Ectodermal cell (in vitro differentiated cells): ENCODE data around the gene CGREF1.
A peak's percentile ranks its signal among the peaks of the same experiment; 100 is the strongest.

Experiments
- H3K27ac ChIP-seq: 2 replicates; pipeline ENCODE4 v1.7.0; 2013; ENCODE audit warnings: mild to moderate bottlenecking, low read depth, low read length; ENCODE audit not compliant: insufficient read depth, poor library complexity, severe bottlenecking
- H3K27me3 ChIP-seq: 2 replicates; pipeline ENCODE4 v1.7.0; 2013; ENCODE audit warnings: mild to moderate bottlenecking, low read length; ENCODE audit not compliant: insufficient read depth, control insufficient read depth, poor library complexity, severe bottlenecking
- H3K36me3 ChIP-seq: one replicate; pipeline ENCODE4 v1.7.0; 2013; ENCODE audit warnings: low read length; ENCODE audit not compliant: control insufficient read depth, insufficient read depth
- H3K4me1 ChIP-seq: one replicate; pipeline ENCODE4 v1.7.0; 2013; ENCODE audit warnings: low read length; ENCODE audit not compliant: control insufficient read depth, insufficient read depth
- H3K4me3 ChIP-seq: 2 replicates; pipeline ENCODE4 v1.7.0; 2013; ENCODE audit warnings: low read depth, low read length, control low read depth; ENCODE audit not compliant: insufficient read depth
- H3K9me3 ChIP-seq: 2 replicates; pipeline ENCODE4 v1.7.0; 2013; ENCODE audit warnings: mild to moderate bottlenecking, low read length, moderate library complexity; ENCODE audit not compliant: control insufficient read depth
- WGBS, 2 experiments: methylation state at CpG; one replicate each; pipeline ENCODE4 v1.1.7; 2013; ENCODE audit warnings: missing lambda C conversion rate in 2 of 2; 5-methylcytosine and 5-hydroxymethylcytosine counted together

The CGREF1 gene

GRCh38 chr2:27060323-27060722 is 58.6 kb downstream of the CGREF1 start:
- no peak overlapping the region for H3K27ac ChIP-seq
- no peaks in the 10 kb centered on the region for H3K4me1 ChIP-seq
- H3K9me3 ChIP-seq = no peaks in the 10 kb centered on the region
- no peaks in the 10 kb centered on the region for H3K27me3 ChIP-seq
- H3K4me3 ChIP-seq = no peak overlapping the region
- peaks cover 17% of the 10 kb centered on the region for H3K36me3 ChIP-seq
- 93 to 97% methylated on average over 3 of the region's 3 CpGs for WGBS, 2 experiments

DNA sequence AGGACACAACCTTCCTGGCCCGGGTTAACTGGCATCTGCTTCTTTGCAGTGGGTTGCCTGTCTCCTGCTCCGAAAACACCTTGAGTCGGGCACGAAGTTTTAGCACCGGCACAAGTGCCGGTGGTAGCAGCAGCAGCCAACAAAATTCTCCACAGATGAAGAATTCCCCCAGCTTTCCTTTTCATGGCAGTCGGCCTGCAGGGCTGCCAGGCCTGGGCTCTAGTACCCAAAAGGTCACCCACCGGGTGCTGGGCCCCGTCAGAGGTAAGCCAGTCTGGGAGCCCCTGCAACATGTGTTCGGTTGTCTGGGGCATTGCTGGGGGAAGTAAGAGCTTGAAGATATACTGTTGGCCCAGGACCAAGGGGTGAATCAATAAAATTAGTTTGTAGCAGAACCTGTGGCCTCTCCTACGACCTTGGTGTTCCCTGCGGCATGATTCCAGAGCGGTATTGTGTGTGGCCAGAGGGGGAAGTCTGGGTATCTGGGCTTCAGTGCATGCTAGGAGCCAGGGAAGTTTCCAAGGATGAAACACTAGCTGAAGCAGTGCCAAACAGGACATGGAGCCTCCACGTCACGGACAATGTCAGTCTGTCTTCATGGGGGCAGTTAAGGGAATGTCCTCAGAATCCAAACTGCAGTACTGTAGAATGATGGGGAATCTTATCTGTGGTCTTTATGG is 59.6 kb downstream of the CGREF1 start:
- H3K36me3 ChIP-seq = peaks cover 25% of the 10 kb centered on the region
- H3K27me3 ChIP-seq = no peaks in the 10 kb centered on the region
- H3K9me3 ChIP-seq = no peaks in the 10 kb centered on the region
- H3K27ac ChIP-seq = no peak overlapping the region
- no peaks in the 10 kb centered on the region for H3K4me1 ChIP-seq
- WGBS, 2 experiments = 95 to 97% methylated on average over 15 of the region's 15 CpGs
- H3K4me3 ChIP-seq = no peak overlapping the region

DNA sequence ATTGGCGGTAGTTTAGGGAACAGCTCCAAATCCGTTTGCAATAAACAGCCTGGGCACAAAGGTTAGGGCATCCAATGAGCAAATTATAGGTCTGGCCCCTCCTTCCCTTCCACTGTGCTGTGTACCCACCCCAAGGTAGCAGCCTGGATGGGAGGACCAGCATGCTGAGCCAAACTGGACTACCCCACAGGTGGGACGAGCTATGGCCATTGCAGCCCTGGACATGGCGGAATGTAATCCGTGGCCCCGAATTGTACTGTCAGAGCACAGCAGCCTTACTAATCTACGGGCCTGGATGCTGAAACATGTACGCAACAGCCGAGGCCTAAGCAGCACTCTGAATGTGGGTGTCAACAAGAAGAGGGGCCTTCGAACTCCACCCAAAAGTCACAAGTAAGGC is 60.7 kb downstream of the CGREF1 start:
- Histone ChIP-seq H3K4me3 (no peak overlapping the region), H3K27ac (no peak overlapping the region), H3K27me3 (no peaks in the 10 kb centered on the region), H3K36me3 (peaks cover 34% of the 10 kb centered on the region), H3K4me1 (no peaks in the 10 kb centered on the region), H3K9me3 (no peaks in the 10 kb centered on the region)
- 96% methylated on average over 10 of the region's 10 CpGs for WGBS, 2 experiments

DNA sequence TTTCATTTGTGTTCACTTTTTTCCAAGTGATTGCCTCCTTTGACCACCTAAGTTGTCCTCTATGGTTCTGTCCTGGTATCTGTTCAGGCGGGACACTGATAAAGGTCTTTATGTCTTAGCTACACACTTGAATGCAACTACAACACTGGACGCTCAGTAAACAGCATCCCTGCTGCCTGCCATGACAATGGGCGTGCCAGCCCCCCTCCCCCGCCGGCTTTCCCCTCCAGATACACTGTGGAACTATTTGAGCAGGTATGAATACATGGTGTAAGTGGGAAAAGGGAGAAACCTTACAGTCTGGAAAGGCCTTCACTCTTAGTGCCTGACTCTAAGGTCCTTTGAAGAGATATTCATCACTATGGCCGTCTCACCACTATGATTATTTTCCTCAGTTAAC is 61.7 kb downstream of the CGREF1 start:
- H3K36me3 ChIP-seq = peaks cover 36% of the 10 kb centered on the region
- no peak overlapping the region for H3K27ac ChIP-seq
- H3K9me3 ChIP-seq = no peaks in the 10 kb centered on the region
- H3K4me1 ChIP-seq = no peaks in the 10 kb centered on the region
- 94 to 95% methylated on average over 6 of the region's 6 CpGs for WGBS, 2 experiments
- H3K4me3 ChIP-seq = no peak overlapping the region
- no peaks in the 10 kb centered on the region for H3K27me3 ChIP-seq

- WGBS, 2 experiments = 94 to 99% methylated on average over 11 of the region's 11 CpGs
- no peaks in the 10 kb centered on the region for H3K9me3 ChIP-seq
- no peaks in the 10 kb centered on the region for H3K27me3 ChIP-seq
- H3K4me3 ChIP-seq = no peak overlapping the region
- H3K27ac ChIP-seq = no peak overlapping the region
- H3K4me1 ChIP-seq = no peaks in the 10 kb centered on the region
- peaks cover 36% of the 10 kb centered on the region for H3K36me3 ChIP-seq
Measured at GRCh38 chr2:27054721-27055120, 64.2 kb downstream of the CGREF1 start.

DNA sequence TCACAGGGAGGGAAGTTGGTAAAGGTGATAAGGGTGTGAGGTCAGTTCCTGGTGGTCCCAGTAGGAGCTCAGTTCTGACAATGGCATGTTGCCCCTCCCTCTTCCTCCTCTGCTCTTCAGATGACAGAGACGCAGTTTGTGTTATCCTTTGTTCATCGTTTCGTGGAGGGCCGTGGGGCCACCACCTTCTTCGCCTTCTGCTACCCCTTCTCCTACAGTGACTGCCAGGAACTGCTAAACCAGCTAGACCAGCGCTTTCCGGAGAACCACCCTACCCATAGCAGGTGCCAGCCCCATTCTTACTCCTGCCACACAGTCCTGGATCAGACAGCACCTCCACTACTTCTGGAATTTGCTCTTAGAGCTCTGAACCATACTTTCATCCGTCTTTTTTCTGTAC is 65.2 kb downstream of the CGREF1 start:
- Histone ChIP-seq H3K36me3 (peaks cover 36% of the 10 kb centered on the region), H3K4me1 (no peaks in the 10 kb centered on the region), H3K27me3 (no peaks in the 10 kb centered on the region), H3K4me3 (no peak overlapping the region), H3K9me3 (no peaks in the 10 kb centered on the region), H3K27ac (no peak overlapping the region)
- WGBS, 2 experiments = 89 to 91% methylated on average over 8 of the region's 8 CpGs

GRCh38 chr2:27053321-27053720 is 65.6 kb downstream of the CGREF1 start:
- Histone ChIP-seq H3K9me3 (no peaks in the 10 kb centered on the region), H3K4me1 (no peaks in the 10 kb centered on the region), H3K27me3 (no peaks in the 10 kb centered on the region), H3K27ac (no peak overlapping the region), H3K36me3 (peaks cover 36% of the 10 kb centered on the region), H3K4me3 (no peak overlapping the region)
- 87 to 88% methylated on average over 11 of the region's 11 CpGs for WGBS, 2 experiments

- peaks cover 33% of the 10 kb centered on the region for H3K36me3 ChIP-seq
- no peaks in the 10 kb centered on the region for H3K9me3 ChIP-seq
- no peak overlapping the region for H3K27ac ChIP-seq
- no peaks in the 10 kb centered on the region for H3K27me3 ChIP-seq
- no peaks in the 10 kb centered on the region for H3K4me1 ChIP-seq
- 7 to 8% methylated on average over 24 of the region's 24 CpGs for whole genome bisulfite sequencing, 2 experiments
- H3K4me3 ChIP-seq = peak overlapping the region; percentile 85
Measured at GRCh38 chr2:27051902-27052645, 66.9 kb downstream of the CGREF1 start.

GRCh38 chr2:27050996-27051901 is 67.7 kb downstream of the CGREF1 start, which contains the start of gene AGBL5:
AGBL5 (plus strand) TSS chr2:27051668; CDS start chr2:27052959, 1,291 bp downstream.
- no peaks in the 10 kb centered on the region for H3K4me1 ChIP-seq
- H3K4me3 ChIP-seq = peak within 1 kb of the TSS; percentile 85
- H3K9me3 ChIP-seq = no peaks in the 10 kb centered on the region
- WGBS, 2 experiments = 0% methylated on average over 67 of the region's 67 CpGs
- peak within 1 kb of the TSS; percentile 90 for H3K27ac ChIP-seq
- no peaks in the 10 kb centered on the region for H3K27me3 ChIP-seq
- peaks cover 27% of the 10 kb centered on the region for H3K36me3 ChIP-seq
